ENCODE results near the gene SYS1.

DNA sequence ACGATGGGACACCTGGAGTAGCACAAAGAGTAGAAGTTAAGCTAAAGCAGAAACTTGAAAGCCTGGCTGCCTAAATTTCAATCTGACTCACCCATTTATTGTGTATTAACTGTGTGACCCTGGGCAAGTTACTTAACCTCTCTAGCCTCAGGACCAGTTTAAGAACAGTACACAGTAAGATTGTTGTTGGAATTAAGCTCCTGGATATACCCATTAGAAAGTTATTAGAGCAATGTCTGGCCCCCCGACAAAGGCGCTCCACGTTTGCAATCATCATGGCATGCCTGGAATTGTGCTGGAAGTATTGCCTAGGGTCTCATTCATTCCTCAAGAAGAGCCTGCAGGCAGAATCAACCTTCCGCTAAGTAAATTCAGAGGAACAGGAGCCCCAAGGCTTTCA, 16.1 kb upstream of the SYS1 start:
- no peak for TF ChIP-seq YY1 (IDR thresholded peaks at IDR 0.05; ENCODE audit: low read depth)
- TF ChIP-seq, protein P1, sequence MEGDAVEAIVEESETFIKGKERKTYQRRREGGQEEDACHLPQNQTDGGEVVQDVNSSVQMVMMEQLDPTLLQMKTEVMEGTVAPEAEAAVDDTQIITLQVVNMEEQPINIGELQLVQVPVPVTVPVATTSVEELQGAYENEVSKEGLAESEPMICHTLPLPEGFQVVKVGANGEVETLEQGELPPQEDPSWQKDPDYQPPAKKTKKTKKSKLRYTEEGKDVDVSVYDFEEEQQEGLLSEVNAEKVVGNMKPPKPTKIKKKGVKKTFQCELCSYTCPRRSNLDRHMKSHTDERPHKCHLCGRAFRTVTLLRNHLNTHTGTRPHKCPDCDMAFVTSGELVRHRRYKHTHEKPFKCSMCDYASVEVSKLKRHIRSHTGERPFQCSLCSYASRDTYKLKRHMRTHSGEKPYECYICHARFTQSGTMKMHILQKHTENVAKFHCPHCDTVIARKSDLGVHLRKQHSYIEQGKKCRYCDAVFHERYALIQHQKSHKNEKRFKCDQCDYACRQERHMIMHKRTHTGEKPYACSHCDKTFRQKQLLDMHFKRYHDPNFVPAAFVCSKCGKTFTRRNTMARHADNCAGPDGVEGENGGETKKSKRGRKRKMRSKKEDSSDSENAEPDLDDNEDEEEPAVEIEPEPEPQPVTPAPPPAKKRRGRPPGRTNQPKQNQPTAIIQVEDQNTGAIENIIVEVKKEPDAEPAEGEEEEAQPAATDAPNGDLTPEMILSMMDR (IDR thresholded peaks at IDR 0.05): no peak
